IPS-15b (cell line): ENCODE results near the gene VASH1.

ENCODE experiments used
- H3K27me3 ChIP-seq: one replicate; pipeline ENCODE4 v1.6.1; 2013; ENCODE audit warnings: low read length; ENCODE audit not compliant: control insufficient read depth, insufficient read depth
- H3K36me3 ChIP-seq: one replicate; pipeline ENCODE4 v1.6.1; 2013; ENCODE audit warnings: low read length; ENCODE audit not compliant: control insufficient read depth, insufficient read depth
- H3K4me1 ChIP-seq: one replicate; pipeline ENCODE4 v1.6.1; 2013; ENCODE audit warnings: mild to moderate bottlenecking, low read length; ENCODE audit not compliant: control insufficient read depth, insufficient read depth
- H3K4me3 ChIP-seq: one replicate; pipeline ENCODE4 v1.5.1; 2013; ENCODE audit warnings: low read depth, low read length
- H3K9ac ChIP-seq: one replicate; pipeline ENCODE4 v1.6.1; 2013; ENCODE audit warnings: low read depth, mild to moderate bottlenecking, low read length
- H3K9me3 ChIP-seq: one replicate; pipeline ENCODE4 v1.6.1; 2013; ENCODE audit warnings: mild to moderate bottlenecking, low read length; ENCODE audit not compliant: control insufficient read depth, insufficient read depth

The VASH1 gene

DNA sequence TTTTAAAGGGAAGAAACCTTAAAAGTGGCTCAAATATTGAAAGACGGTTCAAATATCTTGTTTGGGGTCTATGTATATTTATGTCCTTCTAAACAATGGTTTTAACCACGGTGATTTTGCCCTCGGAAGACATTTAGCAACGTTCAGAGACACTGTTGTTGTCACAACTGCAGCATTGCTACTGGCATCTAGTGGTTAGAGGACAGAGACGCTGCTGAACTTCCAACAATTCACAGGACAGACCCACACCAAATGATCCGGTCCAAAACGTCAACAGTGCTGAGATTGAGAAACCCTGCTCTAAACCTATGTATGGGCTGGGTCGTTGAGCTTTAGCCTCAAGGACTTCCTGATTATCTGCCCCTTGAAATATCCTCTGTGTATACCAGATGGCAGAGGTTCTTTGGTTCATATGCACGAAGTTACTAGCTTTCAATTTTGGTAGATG lies 49.7 kb downstream of the VASH1 start:
- Histone ChIP-seq H3K4me3 (peak overlapping the region; percentile 3), H3K9ac (no peak overlapping the region), H3K27me3 (no peaks in the 10 kb centered on the region), H3K9me3 (no peaks in the 10 kb centered on the region), H3K4me1 (peaks cover 8% of the 10 kb centered on the region), H3K36me3 (peaks cover 14% of the 10 kb centered on the region)

DNA sequence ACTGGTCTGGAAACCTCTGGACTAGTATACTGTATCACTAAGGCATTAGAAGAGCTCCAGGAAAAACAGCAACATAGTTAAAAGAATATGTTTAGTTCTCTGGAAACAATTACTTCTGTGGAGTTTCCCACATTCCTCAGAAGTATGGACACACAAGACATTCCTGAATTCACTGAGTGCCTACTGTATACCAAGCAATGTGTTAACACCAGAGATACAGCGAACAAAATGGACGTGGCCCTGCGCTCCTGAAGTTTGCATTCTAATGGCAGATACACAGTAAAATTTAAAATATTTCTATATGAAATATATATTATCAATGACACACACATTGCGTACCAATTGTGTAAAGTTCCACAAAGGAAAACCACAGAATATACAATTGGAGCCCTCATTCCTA lies 50.3 kb downstream of the VASH1 start:
- no peaks in the 10 kb centered on the region for H3K27me3 ChIP-seq
- H3K36me3 ChIP-seq, result peaks cover 14% of the 10 kb centered on the region
- peaks cover 8% of the 10 kb centered on the region for H3K4me1 ChIP-seq
- H3K9ac ChIP-seq, result peak overlapping the region; percentile 70
- H3K4me3 ChIP-seq, result peak overlapping the region; percentile 78
- no peaks in the 10 kb centered on the region for H3K9me3 ChIP-seq

DNA sequence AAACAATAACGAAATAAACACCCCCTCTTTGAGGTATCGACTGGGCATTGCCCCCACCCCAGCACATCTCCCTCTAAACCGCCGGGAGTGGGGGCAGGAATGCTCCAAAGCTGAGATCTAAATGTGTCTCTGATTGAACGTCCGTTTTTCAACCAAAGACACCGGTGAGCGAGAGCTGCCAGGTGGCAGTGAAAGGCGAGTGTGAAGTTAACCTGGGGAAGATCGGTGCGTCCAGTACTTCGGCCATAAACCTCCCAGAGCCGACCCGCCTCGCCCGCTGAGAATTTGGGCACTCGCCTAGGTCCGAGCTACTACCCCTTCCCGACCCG lies 50.8 kb downstream of the VASH1 start:
- Histone ChIP-seq H3K27me3 (peaks cover 2% of the 10 kb centered on the region), H3K36me3 (peaks cover 13% of the 10 kb centered on the region), H3K9ac (peak overlapping the region; percentile 70), H3K4me1 (peaks cover 8% of the 10 kb centered on the region), H3K9me3 (no peaks in the 10 kb centered on the region), H3K4me3 (peak overlapping the region; percentile 78)

DNA sequence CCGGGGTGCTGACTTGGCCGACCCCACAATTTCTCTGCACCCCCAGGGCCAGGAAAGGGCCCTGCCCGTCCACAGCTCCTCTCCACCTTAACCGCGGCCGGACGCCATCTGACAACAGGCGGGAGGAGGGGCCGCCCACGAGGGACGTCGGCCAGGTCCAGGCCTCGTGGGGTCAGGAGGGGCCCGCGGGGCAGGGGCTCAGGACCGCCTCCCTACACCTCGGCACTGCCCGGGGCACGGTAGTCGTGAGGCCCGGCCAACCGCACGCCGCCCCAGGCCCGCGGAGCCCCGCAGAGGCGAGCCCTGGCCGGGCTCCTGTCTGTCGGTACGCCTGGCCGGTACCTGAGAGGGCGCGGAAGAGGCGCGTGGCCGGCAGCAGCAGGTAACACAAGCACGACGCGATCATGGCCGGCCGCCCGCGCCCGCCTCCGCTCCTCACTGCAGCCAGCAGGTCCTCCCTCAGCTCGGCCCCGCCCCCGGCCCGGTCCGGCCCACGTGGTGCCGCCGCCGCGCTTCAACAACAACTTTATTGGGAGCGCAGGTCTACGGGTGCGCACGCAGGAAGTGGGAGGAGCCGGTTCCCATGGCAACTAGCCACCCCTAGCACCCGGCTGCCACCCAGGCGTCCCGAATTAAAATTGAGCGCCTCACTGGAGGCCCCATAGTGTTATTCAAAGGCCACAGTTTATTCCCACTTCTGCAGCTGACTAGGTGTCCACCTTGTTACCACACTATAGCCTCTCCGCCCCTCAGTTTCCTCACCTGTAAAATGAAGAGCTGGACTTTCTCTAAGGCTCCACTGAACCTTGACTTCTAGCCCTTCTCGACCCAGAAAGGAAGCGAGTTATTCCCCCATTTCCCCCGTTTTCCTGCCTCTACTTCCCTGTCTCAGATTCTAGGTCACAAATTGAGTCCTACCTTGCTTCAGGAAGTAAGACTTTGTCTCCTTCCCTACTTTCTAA lies 51.4 kb downstream of the VASH1 start, which contains the start of gene ANGEL1:
ANGEL1 (minus strand) TSS at position 461 of the 962 bp plus-strand sequence; CDS start at position 406, 55 bp downstream.
- Histone ChIP-seq H3K4me3 (peak within 1 kb of the TSS; percentile 78), H3K4me1 (peaks cover 8% of the 10 kb centered on the region), H3K36me3 (peaks cover 7% of the 10 kb centered on the region), H3K9me3 (no peaks in the 10 kb centered on the region), H3K27me3 (peaks cover 2% of the 10 kb centered on the region), H3K9ac (peak within 1 kb of the TSS; percentile 70)

DNA sequence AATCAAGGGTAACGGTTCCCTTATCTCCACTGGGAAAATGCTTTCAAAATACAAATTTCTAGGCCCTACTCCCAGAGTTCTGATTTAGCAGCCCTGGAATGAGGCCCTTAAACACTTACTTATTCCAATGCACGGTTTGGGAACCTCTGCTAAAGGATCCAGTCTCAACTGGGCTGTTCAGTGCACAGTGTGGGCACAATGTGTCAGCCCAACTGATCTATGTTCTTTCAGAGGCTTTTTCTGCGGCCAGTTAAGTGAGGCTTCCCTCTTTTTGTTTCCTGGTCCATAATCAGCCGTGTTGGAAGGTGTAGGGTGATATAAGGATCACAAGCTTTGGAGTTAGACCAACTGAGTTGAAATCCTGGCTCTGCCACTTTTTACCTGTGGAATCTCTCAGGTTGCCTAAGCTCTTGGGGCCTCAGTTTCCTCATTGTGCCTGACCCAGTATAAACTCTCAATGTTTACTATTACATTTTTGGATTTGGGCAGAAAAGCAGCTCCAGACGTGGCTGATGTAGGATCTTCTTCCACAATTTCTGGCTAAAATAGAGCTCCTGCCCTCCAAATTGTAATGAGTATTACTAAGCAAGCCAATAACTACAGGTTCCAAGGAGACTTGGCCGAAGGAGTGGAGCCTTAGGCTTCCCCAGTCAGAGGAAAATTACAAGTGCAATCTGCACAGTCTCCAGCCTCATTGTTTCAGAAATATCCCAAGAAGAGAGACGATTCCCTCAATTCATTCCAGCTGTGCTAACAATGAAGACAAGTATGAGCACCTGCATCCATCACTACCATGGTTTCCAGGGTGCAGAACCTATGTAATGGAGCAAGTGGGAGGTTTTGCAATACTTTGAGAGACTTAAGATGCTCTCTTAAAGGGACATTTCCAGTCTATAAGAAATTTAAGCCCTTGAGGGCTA lies 53.7 kb downstream of the VASH1 start:
- Histone ChIP-seq H3K9me3 (no peaks in the 10 kb centered on the region), H3K4me1 (peaks cover 8% of the 10 kb centered on the region), H3K36me3 (no peaks in the 10 kb centered on the region), H3K9ac (no peak overlapping the region), H3K4me3 (no peak overlapping the region), H3K27me3 (peaks cover 4% of the 10 kb centered on the region)

DNA sequence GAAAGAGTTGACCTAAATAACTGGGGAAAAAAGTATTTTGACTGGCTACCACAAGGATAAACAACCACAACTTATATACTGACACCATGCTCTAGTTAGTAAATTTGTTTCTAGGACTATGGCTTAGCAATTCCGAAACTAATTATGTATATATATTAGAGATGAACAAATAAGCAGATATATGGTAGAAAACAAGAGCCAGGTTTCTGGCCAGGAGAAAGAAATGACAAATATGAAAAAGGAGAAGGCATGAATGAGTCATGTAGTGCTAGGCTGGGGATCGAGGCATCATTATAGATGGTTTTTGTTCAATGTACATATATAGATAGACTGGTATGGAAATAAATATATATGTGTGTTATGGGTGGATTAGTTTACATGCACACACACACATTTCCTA lies 59.4 kb downstream of the VASH1 start:
- Histone ChIP-seq H3K9me3 (no peaks in the 10 kb centered on the region), H3K27me3 (peaks cover 4% of the 10 kb centered on the region)

DNA sequence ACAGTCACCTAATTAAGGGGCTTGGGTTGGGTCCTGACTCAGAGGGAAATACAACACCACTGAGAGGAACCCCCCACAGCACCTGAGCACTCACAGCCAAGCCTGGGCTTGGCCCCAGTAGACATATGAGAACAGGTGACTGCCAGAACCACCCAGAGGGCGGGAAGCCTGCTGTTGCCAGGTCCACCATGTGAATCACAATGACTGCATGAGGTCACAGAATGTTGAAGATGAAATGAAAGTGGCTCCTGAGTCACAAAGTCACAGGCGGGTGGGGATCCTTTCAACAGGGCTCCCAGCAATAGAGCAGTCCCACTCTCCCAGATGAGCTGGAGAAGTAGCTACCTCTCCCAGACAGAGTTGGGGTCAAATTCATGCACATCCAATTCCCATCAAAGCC lies 64.9 kb downstream of the VASH1 start, which contains the start of gene LRRC74A:
LRRC74A (plus strand) TSS at position 287 of the 400 bp plus-strand sequence. CDS start 290 bp downstream, outside the sequence.
- Histone ChIP-seq H3K36me3 (no peaks in the 10 kb centered on the region), H3K4me3 (no peak within 1 kb of the TSS), H3K4me1 (peaks cover 9% of the 10 kb centered on the region), H3K9ac (no peak within 1 kb of the TSS), H3K27me3 (no peaks in the 10 kb centered on the region), H3K9me3 (no peaks in the 10 kb centered on the region)

More for the DNA sequence above, 59.4 kb downstream of the VASH1 start:
- Histone ChIP-seq H3K4me3 (no peak overlapping the region), H3K36me3 (no peaks in the 10 kb centered on the region), H3K4me1 (no peaks in the 10 kb centered on the region), H3K9ac (no peak overlapping the region)

DNA sequence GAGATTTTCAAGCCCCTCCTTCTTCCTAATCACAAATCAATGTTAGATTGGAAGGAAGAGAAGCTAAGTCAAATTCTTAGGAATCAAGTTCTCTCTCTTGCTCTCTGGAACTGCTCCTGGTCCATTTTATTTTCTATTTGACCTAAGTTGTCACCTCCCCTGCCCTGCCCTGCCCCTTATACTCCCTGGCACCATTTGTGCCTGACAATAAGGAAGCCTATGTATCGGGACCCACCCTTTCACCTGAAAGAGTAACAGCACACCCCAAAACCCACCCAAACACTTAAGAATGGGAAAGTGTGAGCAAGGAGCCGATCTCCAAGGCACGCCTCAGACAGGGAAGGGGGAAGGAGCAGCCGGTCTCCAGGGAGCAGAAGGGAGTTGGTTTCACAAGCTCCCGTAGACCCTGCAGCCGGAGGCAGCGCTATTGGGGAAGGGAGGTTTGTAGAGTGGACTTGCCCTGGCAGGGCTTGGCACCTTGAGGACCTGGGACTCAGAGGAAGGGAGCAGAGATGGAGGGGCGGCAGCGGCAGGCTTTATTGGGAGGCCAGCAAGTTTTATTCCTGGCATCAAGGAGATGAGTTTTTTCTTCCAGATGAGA lies 66.5 kb downstream of the VASH1 start:
- Histone ChIP-seq H3K4me3 (no peak overlapping the region), H3K9ac (no peak overlapping the region), H3K4me1 (peaks cover 9% of the 10 kb centered on the region), H3K9me3 (no peaks in the 10 kb centered on the region), H3K27me3 (no peaks in the 10 kb centered on the region), H3K36me3 (no peaks in the 10 kb centered on the region)

DNA sequence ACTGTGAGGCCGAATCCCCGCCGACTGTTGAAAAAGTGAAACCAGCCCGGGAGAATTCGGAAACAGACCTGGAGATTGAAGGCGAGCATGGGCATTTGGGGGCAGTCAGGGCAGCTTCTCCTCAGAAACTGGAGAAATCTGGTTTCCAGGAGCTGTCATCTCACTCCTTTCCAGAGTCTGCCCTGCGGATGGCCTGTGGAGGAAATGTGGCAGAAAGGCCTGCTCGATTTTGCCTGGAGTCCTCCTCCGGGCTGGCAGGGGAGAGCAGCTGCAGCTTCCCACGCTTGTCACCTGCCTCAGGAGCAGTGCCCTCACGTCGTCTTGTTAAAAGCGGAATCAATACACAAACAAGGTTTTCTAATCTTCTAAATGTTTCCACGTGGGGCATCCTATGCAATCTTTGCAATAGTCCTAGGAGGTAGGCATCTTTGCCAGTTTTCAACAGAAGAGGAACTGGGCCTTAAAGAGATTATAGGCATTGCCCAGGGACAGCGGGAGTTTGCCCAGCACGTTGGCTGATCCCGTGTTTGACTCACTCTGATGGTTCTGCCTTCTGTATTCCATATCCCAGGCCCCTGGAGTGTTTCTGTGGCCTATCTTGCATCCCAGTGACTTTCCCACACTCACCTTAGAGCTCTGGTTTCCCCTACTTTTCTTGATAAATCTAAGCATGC lies 67.2 kb downstream of the VASH1 start:
- no peaks in the 10 kb centered on the region for H3K27me3 ChIP-seq
- H3K4me3 ChIP-seq, result no peak overlapping the region
- H3K36me3 ChIP-seq, result no peaks in the 10 kb centered on the region
- no peaks in the 10 kb centered on the region for H3K9me3 ChIP-seq
- H3K4me1 ChIP-seq, result peaks cover 9% of the 10 kb centered on the region
- no peak overlapping the region for H3K9ac ChIP-seq

DNA sequence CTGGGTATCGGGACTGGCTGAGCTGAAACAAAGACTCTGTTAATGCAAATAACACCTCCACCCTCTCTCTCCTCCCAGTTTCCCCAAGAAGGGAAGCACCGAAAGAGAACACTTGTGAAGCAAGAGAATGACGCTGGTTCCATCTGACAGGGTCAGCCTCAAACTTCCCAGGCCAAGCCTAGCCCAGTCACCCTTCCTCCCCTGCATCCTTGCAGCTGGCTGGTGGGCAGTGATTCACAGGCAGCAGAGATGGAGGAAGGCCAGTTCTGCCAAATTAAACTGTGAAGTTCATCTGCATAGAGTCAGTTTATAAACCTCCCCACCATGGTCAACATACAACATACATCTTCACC lies 67.7 kb downstream of the VASH1 start:
- Histone ChIP-seq H3K27me3 (no peaks in the 10 kb centered on the region), H3K36me3 (no peaks in the 10 kb centered on the region), H3K9ac (no peak overlapping the region), H3K4me1 (peaks cover 9% of the 10 kb centered on the region), H3K9me3 (no peaks in the 10 kb centered on the region), H3K4me3 (no peak overlapping the region)
